ENCODE measurements around the gene TENM3.

TENM3 gene

GRCh38 chr4:182835006-182835740 is 592.0 kb downstream of the TENM3 start:
- DNase-seq (ENCODE audit: low read depth, low spot score) = no peak

DNA sequence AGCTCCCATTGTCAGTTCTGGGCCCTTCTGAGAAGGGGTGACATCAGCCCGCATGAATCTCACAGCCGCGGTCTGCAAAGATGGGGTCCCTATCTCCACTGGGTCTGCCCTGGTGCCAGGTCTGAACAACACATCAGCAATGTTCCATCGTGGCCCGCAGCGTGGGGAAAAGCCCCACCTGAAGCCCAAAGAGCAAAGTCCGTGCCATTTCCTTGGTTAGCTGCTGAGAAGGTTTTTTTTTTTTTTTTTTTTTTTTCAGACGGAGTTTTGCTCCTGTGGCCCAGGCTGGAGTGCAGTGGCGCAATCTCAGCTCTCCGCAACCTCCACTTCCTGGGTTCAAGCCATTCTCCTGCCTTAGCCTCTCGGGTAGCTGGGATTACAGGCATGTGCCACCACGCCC is 594.6 kb downstream of the TENM3 start:
- DNase-seq (ENCODE audit: low read depth, low spot score) = no peak

DNA sequence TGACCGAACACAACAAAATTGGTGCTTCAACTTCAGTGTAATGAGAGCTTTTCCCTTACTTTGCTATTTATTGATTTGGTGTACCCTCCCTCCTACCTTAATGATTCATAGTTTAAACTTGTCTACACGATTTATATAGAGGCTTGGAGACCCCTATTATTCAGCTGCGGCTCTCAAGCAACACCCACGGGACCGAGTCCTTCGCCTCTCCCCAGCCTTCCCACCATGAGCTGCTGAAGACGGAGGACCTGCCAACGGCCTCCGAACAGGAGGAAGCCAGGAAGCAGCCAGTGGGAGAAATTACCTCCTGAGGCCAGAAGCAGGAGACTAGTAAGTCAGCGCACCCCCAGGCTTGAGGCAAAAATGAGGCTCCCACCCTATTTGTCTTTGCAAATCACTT is 595.3 kb downstream of the TENM3 start:
- DNase-seq (ENCODE audit: low read depth, low spot score) = no peak

GRCh38 chr4:182839256-182839655 is 596.1 kb downstream of the TENM3 start:
- DNase-seq (ENCODE audit: low read depth, low spot score) = no peak

DNA sequence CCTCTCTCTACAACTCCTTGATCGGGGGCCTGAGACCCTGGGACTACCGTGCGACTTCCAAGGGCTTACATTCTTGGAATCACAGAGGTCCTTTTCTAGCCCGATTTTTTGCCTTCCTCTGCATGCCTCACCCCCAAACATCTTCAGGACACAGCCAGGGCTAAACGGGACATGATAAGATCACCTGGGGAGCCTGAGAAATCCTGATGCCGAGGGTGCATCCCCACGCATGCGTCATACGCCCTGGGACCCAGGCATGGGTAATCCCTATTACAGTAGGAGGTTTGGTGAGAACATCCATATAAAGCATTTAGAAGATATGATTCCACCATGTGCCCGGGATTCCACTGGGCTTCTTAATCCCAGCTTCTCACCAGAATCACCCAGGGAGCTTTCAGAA is 596.9 kb downstream of the TENM3 start:
- DNase-seq (ENCODE audit: low read depth, low spot score) = no peak

GRCh38 chr4:182842104-182842600 is 599.0 kb downstream of the TENM3 start:
- no peak for DNase-seq (ENCODE audit: low read depth, low spot score)

GRCh38 chr4:182842759-182843390 is 599.7 kb downstream of the TENM3 start:
- DNase-seq (ENCODE audit: low read depth, low spot score) = no peak

- DNase-seq (ENCODE audit: low read depth, low spot score) = peak; percentile 41
These were observed 600.7 kb downstream of the TENM3 start for GRCh38 chr4:182843808-182844325.

- DNase-seq (ENCODE audit: low read depth, low spot score) = no peak
These were observed 602.4 kb downstream of the TENM3 start for GRCh38 chr4:182845618-182846017.

- DNase-seq (ENCODE audit: low read depth, low spot score) = no peak
These were observed 602.8 kb downstream of the TENM3 start for GRCh38 chr4:182846036-182846435.

GRCh38 chr4:182847576-182848450 is 604.6 kb downstream of the TENM3 start:
- DNase-seq (ENCODE audit: low read depth, low spot score) = no peak

GRCh38 chr4:182848685-182849084 is 605.5 kb downstream of the TENM3 start:
- DNase-seq (ENCODE audit: low read depth, low spot score) = no peak
